Fibroblast of skin of scalp (primary cell): ENCODE results near the gene CD177. TPM values are rescaled to one million over a fixed set of nuclear protein-coding genes. Genes with fewer than 3 reads are reported as not detected.
"Not testable (repeated sequence)": the region's sequence is repeated elsewhere in the genome, so short reads cannot be mapped to it uniquely, and the experiment has no call there.

Source experiments
- DNase-seq: peaks from one replicate; pipeline ENCODE4 v3.0.0-alpha.2; 2013
- polyA plus RNA-seq, 2 experiments: library from polyadenylated mRNA; unstranded; fragments of 120-200 nt; gene quantifications; one replicate each; pipeline ENCODE4 v1.2.1, GENCODE V29; 2013; ENCODE audit not compliant: insufficient read length in 2 of 2

The CD177 gene
- polyA plus RNA-seq (2013, experiment 1 of 2; ENCODE audit: insufficient read length) = not detected
- polyA plus RNA-seq (2013, experiment 2 of 2; ENCODE audit: insufficient read length) = not detected

GRCh38 chr19:43353606-43354304, at the start of gene CD177:
Gene CD177 (plus strand): TSS chr19:43353686. CDS start chr19:43353715, 29 bp downstream.
- no peak for DNase-seq

GRCh38 chr19:43305642-43306041, 47.8 kb upstream of the CD177 start:
- no peak for DNase-seq

- DNase-seq = no peak
Measured at GRCh38 chr19:43306097-43306496, 47.4 kb upstream of the CD177 start.

- DNase-seq = no peak
Measured at GRCh38 chr19:43308244-43308815, 45.2 kb upstream of the CD177 start.

- DNase-seq = no peak
Measured at GRCh38 chr19:43309466-43309865, 44.0 kb upstream of the CD177 start.

- DNase-seq = no peak
Measured at GRCh38 chr19:43310221-43310620, 43.3 kb upstream of the CD177 start.

- DNase-seq = no peak
Measured at GRCh38 chr19:43311256-43311655, 42.2 kb upstream of the CD177 start.

GRCh38 chr19:43311706-43312105, 41.8 kb upstream of the CD177 start:
- DNase-seq = no peak

GRCh38 chr19:43313711-43314495, 39.6 kb upstream of the CD177 start:
- no peak for DNase-seq

GRCh38 chr19:43315851-43316250, 37.6 kb upstream of the CD177 start:
- no peak for DNase-seq

- DNase-seq = peak; percentile 4
Measured at GRCh38 chr19:43316591-43317319, 36.7 kb upstream of the CD177 start.

GRCh38 chr19:43318203-43318602, 35.3 kb upstream of the CD177 start:
- DNase-seq = no peak

GRCh38 chr19:43318796-43319314, 34.6 kb upstream of the CD177 start:
- DNase-seq = no peak

GRCh38 chr19:43320546-43320945, 32.9 kb upstream of the CD177 start:
- no peak for DNase-seq

- not testable (repeated sequence) for DNase-seq
Measured at GRCh38 chr19:43326761-43327160, 26.7 kb upstream of the CD177 start.

GRCh38 chr19:43328561-43328960, 24.9 kb upstream of the CD177 start:
- not testable (repeated sequence) for DNase-seq

- DNase-seq = not testable (repeated sequence)
Measured at GRCh38 chr19:43329049-43329448, 24.4 kb upstream of the CD177 start.

GRCh38 chr19:43329989-43330388, 23.5 kb upstream of the CD177 start:
- no peak for DNase-seq

GRCh38 chr19:43330726-43331434, 22.6 kb upstream of the CD177 start:
- no peak for DNase-seq

- DNase-seq = no peak
Measured at GRCh38 chr19:43331435-43332010, 22.0 kb upstream of the CD177 start.
